Stimulated activated naive B cell treated with anti-CD40 and anti-IgM and Interleukin-4, amounts not matched to agents 10 μg/mL and 1 μg/mL and 100 μg/mL, for 72 hours (primary cell): ENCODE measurements around the gene PDYN.

Source experiments
- ATAC-seq, 2 donors: fragments of 150-1000 bp; cut with Tn5 transposase; replicated peaks; 2 replicates each; pipeline ENCODE4 v1.10.0; 2021; ENCODE audit warnings: moderate library complexity in 1 of 2
- DNase-seq: peaks from one replicate; pipeline ENCODE4 v3.0.0; 2021
- H3K27ac Mint-ChIP-seq: one replicate; pipeline ENCODE4 v1.8.0; 2022; ENCODE audit warnings: mild to moderate bottlenecking, mixed read lengths
- H3K27me3 Mint-ChIP-seq, 2 donors: one replicate each; pipeline ENCODE4 v1.8.0; 2022; ENCODE audit warnings: mixed read lengths in 2 of 2
- H3K36me3 Mint-ChIP-seq, 2 donors: one replicate each; pipeline ENCODE4 v1.8.0; 2022; ENCODE audit warnings: mixed read lengths in 2 of 2, mild to moderate bottlenecking in 1 of 2
- H3K4me1 Mint-ChIP-seq, 2 donors: one replicate each; pipeline ENCODE4 v1.8.0; 2022; ENCODE audit warnings: mixed read lengths in 2 of 2, mild to moderate bottlenecking in 1 of 2
- H3K4me3 Mint-ChIP-seq, 2 donors: one replicate each; pipeline ENCODE4 v1.8.0; 2022; ENCODE audit warnings: mild to moderate bottlenecking in 2 of 2, mixed read lengths in 2 of 2, moderate library complexity in 1 of 2
- H3K9me3 Mint-ChIP-seq, 2 donors: one replicate each; pipeline ENCODE4 v1.8.0; 2022; ENCODE audit warnings: mixed read lengths in 2 of 2, mild to moderate bottlenecking in 1 of 2

PDYN gene

DNA sequence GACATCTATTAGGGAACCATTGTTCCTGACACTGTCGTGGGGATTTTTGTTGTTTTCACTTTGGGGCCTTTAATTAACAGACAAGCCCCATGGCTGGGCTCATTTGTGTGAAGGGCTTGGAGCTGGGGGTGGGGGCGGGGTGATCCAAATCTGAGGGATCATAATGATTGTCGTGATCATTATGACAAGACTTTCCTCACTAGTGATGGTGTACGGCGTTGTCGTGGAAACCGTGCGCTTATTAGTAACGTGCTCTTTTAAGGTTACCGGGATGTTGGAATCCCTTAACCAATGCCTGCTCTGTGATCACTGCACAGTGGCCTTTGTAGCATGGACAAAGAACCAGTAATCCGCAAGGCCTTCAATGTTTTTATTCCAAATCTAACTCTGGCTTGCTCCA, 18.6 kb downstream of the PDYN start:
- Mint-ChIP-seq H3K27ac (no peak overlapping the region), H3K36me3 (no peaks in the 10 kb centered on the region), H3K4me1 (no peaks in the 10 kb centered on the region), H3K27me3 (peaks cover 37 to 41% of the 10 kb centered on the region in 2 donors), H3K4me3 (no peak overlapping the region), H3K9me3 (peaks cover 0 to 5% of the 10 kb centered on the region in 2 donors)
- ATAC-seq (no peak), DNase-seq (no peak)

DNA sequence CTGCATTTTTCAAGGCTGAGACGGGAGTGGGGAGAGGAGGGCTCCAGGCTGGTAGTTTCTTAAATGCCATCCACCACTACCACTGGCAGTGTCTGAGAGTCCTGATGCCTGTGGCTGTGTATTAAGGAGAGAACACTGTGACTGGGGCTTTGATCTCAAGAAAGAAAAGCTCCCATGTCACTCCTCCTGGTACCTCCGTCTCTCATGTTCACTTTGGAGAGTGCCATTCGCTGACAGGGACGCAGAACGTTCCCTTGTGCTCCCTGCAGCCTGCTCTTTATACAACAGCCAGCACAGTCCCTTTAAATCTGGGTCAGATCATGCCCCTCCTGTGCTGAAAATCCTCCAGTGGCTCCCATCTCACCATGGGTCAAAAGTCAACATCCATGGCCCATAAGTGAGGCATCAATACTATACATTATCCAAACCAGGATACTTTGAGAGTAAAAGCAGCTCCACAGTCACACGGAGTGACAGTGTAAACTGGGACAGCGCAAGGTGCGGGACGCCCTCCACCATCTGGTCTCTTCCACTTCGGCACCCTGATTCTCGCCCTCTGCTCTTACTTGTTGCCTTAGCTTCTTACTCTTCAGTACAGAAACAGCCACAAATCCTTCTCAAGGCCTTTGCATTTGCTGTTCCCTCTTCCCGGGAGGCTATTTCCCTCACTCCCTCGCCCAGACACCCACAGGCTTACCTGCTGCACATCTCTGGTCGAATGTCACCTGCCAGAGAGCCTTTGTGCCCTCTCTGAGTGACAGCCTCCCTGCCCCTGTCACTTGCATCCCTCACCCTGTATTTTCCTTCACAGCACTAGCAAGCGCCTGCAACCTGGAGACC, 20.0 kb downstream of the PDYN start:
- H3K36me3 Mint-ChIP-seq: no peaks in the 10 kb centered on the region
- H3K27ac Mint-ChIP-seq: no peak overlapping the region
- no peak overlapping the region for H3K4me3 Mint-ChIP-seq
- H3K27me3 Mint-ChIP-seq: peaks cover 33 to 38% of the 10 kb centered on the region in 2 donors
- DNase-seq (no peak), ATAC-seq (no peak)
- no peaks in the 10 kb centered on the region for H3K4me1 Mint-ChIP-seq
- peaks cover 0 to 5% of the 10 kb centered on the region in 2 donors for H3K9me3 Mint-ChIP-seq

DNA sequence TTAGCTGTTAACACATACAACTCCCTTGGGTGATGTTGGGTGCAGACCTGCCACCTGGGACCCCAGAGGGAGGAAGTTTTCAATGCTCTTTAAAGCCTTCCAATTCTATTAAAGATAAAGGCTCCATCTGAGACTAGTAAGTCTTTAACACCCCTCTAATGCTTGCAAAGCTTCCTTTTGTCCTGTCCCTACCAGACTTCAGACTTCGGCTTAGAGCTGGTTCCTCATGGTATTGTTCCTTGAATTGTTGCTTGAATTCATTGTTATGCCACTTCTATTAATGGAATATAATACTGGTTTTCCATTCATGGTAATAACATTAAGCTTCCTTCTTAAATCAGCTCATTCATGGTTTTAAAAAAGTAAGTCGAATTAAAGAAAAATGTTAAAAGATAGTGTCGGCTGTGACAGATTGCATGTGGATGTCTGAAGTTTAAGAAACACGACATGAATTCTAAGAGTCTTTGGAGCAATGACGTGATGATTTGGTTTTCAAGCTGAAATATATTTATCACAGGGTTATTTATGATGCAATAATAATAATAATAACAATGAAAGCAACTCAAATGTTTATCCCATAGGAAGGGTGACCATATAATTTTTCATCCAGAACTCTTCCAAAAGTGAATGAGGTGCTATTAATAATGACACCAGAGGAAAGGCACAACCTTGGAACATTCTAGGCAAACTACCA, 21.8 kb downstream of the PDYN start:
- Mint-ChIP-seq H3K4me3 (no peak overlapping the region), H3K9me3 (peaks cover 0 to 2% of the 10 kb centered on the region in 2 donors), H3K36me3 (no peaks in the 10 kb centered on the region), H3K27me3 (peaks cover 28 to 30% of the 10 kb centered on the region in 2 donors), H3K27ac (no peak overlapping the region), H3K4me1 (no peaks in the 10 kb centered on the region)
- no peak for DNase-seq
- no peak for ATAC-seq

DNA sequence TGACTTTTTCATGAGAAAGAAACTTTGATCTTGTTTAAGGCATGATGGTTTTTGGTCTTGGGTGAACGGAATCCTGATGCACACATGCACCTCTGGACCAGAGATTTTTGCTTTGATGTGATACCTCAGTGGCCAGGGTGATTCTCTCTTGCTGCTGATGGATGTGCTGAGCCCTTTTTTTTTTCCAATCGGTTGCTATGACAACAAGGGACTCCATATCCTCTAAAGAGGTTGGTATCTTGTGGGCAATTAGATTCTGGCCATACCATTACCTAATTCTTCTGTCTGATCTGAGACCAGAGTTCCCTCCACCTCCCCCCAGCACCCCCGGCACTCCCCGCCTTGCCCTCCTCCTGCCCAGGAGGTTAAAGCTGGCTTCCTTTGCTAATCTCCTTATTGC, 24.9 kb downstream of the PDYN start:
- ATAC-seq: no peak
- H3K36me3 Mint-ChIP-seq: no peaks in the 10 kb centered on the region
- no peaks in the 10 kb centered on the region for H3K9me3 Mint-ChIP-seq
- peaks cover 20 to 21% of the 10 kb centered on the region in 2 donors for H3K27me3 Mint-ChIP-seq
- no peak overlapping the region for H3K4me3 Mint-ChIP-seq
- H3K27ac Mint-ChIP-seq: no peak overlapping the region
- no peak for DNase-seq
- peaks cover 22% of the 10 kb centered on the region in 2 donors for H3K4me1 Mint-ChIP-seq

DNA sequence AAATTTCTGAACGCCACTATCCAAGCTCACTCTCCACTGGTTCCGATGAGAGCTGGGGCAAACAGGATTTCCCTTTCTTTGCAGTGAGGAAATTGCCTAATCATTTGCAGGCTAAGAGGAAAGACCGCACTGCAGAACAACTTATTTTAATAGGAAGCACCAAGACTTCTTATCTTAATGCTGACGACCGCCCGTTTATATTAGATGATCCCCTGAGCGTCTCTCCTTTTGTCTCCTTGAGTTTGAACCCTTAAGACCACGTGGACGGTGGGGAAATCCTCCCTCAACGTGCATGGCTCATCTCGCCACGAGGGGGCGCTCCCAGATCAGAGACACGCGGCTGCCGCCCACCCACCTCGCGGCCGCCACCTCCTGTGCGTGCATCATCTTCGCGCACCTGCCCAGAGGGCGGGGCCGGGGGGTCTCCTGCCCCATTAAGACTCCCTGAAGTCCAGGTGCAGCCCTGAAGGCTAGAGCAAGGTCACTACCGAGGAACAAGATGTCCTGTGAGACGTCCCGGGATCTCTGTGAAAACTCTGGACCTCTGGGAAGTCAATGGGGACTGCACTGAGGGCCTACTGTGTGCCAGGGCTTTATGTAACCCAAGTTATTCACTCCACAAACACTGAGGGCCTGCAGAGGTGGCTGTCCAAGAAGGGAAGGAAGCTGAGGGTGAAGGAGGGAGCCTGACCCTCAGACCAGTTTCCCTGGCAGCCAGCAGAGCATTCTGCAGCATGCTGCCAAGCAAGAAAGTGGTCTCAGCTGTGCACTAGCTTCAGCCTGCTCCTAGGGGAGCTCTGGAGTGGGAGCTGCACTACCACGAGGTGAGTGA, 28.1 kb downstream of the PDYN start:
- Mint-ChIP-seq H3K9me3 (no peaks in the 10 kb centered on the region), H3K27me3 (peaks cover 6 to 8% of the 10 kb centered on the region in 2 donors), H3K36me3 (no peaks in the 10 kb centered on the region), H3K27ac (peak overlapping the region; percentile 86), H3K4me3 (peak overlapping the region; percentile 74 to 80), H3K4me1 (peaks cover 22 to 32% of the 10 kb centered on the region in 2 donors)
- DNase-seq (peak; percentile 79), ATAC-seq (peak; percentile 93 to 94)

DNA sequence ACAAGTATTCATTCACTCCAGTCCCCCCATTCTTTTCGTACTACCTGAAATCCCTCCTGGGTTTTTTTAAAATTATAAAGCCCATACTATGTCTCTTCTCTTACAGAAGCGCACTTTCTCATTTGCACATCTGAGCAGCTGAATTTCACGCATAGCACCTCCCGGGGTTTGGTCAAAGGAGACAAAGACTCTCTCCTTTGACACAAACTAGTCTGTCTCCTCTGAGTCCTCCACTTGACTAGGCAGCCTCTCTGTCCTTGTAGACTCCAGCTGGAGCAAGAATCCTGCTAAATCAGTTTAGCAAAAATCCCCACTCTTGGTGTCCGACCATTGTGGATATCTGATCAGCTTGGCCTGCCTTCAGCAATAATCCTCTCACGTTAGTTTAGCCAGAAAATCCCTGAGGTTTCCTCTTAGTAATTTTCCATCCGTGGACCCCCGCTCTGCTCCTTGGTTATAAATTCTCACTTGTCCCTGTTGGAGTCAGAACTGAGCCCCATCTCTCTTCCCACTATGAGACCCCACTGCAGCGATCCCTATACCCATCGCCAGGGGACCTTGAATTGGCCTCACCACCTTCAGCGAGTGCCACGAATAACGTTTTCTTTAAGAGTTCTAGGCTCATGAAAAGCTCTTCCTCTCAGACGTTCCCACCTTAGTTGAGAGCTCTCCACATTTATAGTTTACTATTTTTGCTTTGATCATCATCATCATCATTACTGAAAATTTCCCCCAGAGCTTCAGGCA, 29.0 kb downstream of the PDYN start:
- H3K27me3 Mint-ChIP-seq: peaks cover 4 to 8% of the 10 kb centered on the region in 2 donors
- peaks cover 22 to 32% of the 10 kb centered on the region in 2 donors for H3K4me1 Mint-ChIP-seq
- peak overlapping the region; percentile 74 to 80 for H3K4me3 Mint-ChIP-seq
- DNase-seq (no peak), ATAC-seq (peak; percentile 35 to 46)
- H3K36me3 Mint-ChIP-seq: no peaks in the 10 kb centered on the region
- H3K27ac Mint-ChIP-seq: peak overlapping the region; percentile 86
- H3K9me3 Mint-ChIP-seq: peaks cover 0 to under 1% of the 10 kb centered on the region in 2 donors

DNA sequence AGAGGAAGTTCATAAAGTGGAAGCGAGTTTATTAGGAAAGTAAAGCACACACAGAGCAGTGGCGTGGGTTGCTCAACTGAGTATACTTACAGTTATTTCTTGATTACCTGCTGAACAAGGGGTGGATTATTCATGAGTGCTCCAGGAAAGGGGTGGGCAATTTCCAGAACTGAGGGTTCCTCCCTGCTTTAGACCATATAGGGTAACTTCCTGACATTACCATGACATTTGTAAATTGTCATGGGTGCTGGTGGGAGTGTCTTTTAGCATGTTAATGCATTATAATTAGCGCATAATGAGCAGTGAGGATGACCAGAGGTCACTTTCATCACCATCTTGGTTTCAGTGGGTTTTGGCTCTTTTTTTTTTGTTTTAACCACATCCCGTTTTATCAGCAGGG, 29.8 kb downstream of the PDYN start:
- no peak overlapping the region for H3K27ac Mint-ChIP-seq

DNA sequence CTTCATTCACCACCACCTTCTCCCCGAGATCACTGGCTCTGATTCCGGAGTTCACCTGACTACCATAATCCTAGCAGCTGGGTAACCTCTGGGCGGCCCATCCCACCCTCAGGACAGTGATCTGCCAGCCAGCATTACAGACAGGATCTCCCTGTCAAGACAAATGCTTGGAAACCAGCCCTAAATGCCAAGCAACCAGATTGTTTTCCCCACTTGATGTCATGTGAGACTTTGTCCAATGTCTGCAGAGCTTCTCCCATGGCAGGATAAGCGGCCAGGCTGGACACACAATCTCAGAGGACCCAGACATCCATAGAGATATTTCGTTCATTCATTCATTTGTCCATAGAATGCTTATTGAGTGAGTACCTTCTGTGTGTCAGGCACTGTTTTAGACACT, 32.5 kb downstream of the PDYN start:
- Mint-ChIP-seq H3K4me3 (no peak overlapping the region), H3K27ac (no peak overlapping the region), H3K36me3 (no peaks in the 10 kb centered on the region), H3K27me3 (no peaks in the 10 kb centered on the region), H3K4me1 (peaks cover 22 to 29% of the 10 kb centered on the region in 2 donors), H3K9me3 (peaks cover 0 to 1% of the 10 kb centered on the region in 2 donors)
- no peak for ATAC-seq
- DNase-seq: no peak

More for the DNA sequence above, 29.8 kb downstream of the PDYN start:
- H3K4me3 Mint-ChIP-seq: no peak overlapping the region
- H3K4me1 Mint-ChIP-seq: peaks cover 22 to 32% of the 10 kb centered on the region in 2 donors
- DNase-seq (no peak), ATAC-seq (no peak)
- no peaks in the 10 kb centered on the region for H3K36me3 Mint-ChIP-seq
- peaks cover 4 to 8% of the 10 kb centered on the region in 2 donors for H3K27me3 Mint-ChIP-seq
- H3K9me3 Mint-ChIP-seq: peaks cover 0 to 1% of the 10 kb centered on the region in 2 donors

DNA sequence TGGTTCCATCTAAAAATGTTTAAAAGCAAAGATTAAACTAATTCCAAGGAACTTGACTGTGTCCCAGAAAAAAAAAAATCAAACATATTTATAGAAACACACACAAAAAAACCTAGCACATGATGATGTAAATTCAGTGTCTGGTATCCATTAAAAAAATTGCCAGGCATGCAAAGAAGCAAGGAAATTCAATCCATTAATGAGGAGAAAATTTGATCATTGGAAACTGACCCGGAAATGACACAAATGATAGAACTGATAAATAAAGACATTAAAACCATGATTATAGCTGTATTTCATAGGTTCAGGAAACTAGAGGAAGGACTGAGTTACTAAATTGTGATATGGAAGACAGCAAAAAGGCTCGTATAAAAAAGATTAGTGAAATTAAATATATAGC, 34.7 kb downstream of the PDYN start:
- H3K9me3 Mint-ChIP-seq: peaks cover 0 to 1% of the 10 kb centered on the region in 2 donors

DNA sequence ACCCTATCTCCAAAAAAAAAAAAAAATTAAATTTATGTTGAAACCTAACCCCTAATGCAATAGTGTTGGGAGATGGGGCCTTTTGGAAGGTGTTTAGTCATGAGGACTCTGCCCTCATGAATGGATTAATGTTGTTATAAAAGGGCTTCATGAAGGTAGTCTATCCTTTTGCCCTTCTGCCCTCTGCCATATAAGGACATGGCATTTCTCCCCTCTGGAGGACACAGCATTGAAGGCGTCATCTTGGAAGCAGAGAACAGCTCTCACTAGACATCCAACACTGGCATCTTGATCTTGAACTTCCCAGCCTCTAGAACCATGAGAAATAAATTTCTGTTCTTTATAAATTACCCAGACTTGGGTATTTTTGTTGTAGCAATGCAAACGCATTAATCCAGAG, 35.4 kb downstream of the PDYN start:
- DNase-seq (no peak), ATAC-seq (no peak)
- no peak overlapping the region for H3K27ac Mint-ChIP-seq
- no peak overlapping the region for H3K4me3 Mint-ChIP-seq
- peaks cover 0 to 1% of the 10 kb centered on the region in 2 donors for H3K9me3 Mint-ChIP-seq
- peaks cover 19 to 20% of the 10 kb centered on the region in 2 donors for H3K4me1 Mint-ChIP-seq
- H3K27me3 Mint-ChIP-seq: no peaks in the 10 kb centered on the region
- no peaks in the 10 kb centered on the region for H3K36me3 Mint-ChIP-seq

More for the DNA sequence above, 34.7 kb downstream of the PDYN start:
- no peaks in the 10 kb centered on the region for H3K27me3 Mint-ChIP-seq
- no peak overlapping the region for H3K27ac Mint-ChIP-seq
- no peaks in the 10 kb centered on the region for H3K36me3 Mint-ChIP-seq
- H3K4me3 Mint-ChIP-seq: no peak overlapping the region
- peaks cover 12 to 19% of the 10 kb centered on the region in 2 donors for H3K4me1 Mint-ChIP-seq
- ATAC-seq (no peak), DNase-seq (no peak)

DNA sequence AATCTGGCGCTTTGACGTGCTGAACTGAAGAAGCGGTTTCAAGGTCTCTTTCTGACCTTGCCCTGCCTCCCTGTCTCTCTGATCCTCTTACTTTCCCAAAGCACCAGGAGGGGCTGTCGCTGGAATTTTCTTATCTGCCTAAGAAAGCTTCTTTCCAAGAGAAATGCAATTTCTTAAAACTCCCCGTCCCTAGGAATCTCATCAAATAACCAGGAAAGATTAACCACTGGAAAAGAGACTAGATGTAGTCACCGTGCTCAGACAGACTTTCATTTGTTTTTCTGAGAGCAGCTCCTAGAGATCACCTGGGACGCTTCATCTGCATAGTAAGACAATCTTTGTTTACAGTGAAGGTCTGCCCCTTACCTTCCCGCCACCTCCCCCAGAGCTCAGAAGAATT, 38.6 kb downstream of the PDYN start:
- peak overlapping the region in 1 of 2 donors; percentile 46 for H3K4me3 Mint-ChIP-seq
- no peaks in the 10 kb centered on the region for H3K36me3 Mint-ChIP-seq
- DNase-seq: no peak
- no peak for ATAC-seq
- peaks cover 0 to 1% of the 10 kb centered on the region in 2 donors for H3K9me3 Mint-ChIP-seq
- H3K27ac Mint-ChIP-seq: peak overlapping the region; percentile 82
- H3K4me1 Mint-ChIP-seq: peaks cover 22 to 40% of the 10 kb centered on the region in 2 donors
- no peaks in the 10 kb centered on the region for H3K27me3 Mint-ChIP-seq

DNA sequence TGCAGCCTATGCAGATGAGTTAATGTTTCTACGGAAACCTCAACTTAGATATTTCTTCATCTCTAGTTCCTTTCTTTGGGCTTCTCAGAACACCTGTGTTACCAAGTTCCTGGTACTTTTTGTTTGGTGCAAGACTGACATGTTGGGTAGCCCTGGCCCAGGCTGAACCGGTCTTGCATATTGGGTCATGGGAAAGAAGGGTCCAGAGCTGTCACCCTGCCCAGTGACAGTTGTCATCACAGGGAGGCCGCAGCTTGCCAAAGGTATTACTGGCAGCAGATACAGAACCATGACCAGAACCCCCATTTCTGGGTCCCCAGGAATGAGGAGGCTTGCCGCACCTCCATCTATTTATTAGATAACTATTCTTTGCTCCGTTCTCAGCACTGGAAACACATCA, 40.2 kb downstream of the PDYN start:
- peaks cover 26 to 50% of the 10 kb centered on the region in 2 donors for H3K4me1 Mint-ChIP-seq
- no peaks in the 10 kb centered on the region for H3K27me3 Mint-ChIP-seq
- H3K27ac Mint-ChIP-seq: peak overlapping the region; percentile 95
- DNase-seq (no peak), ATAC-seq (peak; percentile 54 to 61)
- peak overlapping the region; percentile 66 to 83 for H3K4me3 Mint-ChIP-seq
- H3K9me3 Mint-ChIP-seq: no peaks in the 10 kb centered on the region
- H3K36me3 Mint-ChIP-seq: no peaks in the 10 kb centered on the region

DNA sequence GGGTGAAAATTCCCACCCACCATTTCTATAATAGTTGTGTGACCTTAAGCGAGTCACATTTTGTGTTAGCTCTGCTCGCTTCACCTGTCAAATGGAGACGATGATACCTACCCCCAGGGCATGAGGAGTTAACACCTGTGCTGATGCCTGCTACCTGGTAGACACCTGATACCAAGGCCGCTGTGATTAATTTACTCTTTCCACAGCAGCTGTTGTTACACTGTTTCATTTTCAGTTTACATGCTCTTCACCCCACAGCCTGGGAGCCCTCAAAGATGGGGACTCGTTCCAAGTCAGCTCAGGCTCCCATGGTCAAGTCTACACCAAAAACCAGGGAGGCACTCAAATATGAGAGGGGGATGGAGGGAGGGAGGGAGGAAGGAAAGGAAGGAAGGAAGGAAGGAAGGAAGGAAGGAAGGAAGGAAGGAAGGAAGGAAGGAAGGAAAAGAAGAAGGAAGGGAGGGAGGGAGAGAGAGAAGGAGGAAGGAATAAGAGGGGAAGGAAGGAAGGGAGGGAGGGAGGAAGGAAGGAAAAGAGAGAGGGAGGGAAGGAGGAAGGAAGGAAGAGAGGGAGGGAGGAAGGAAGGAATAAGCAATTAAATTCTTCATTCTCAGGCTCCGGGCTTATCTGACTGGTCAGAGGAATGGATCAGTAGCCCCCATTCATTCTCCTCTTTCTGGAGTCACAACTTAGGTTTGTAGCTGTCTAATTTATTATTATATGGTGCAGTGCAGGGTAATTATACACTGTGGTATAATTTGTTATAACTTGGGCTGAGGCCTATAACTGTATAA, 40.9 kb downstream of the PDYN start:
- Mint-ChIP-seq H3K4me1 (peaks cover 27 to 51% of the 10 kb centered on the region in 2 donors), H3K36me3 (no peaks in the 10 kb centered on the region), H3K9me3 (no peaks in the 10 kb centered on the region), H3K27me3 (peaks cover under 1 to 3% of the 10 kb centered on the region in 2 donors), H3K4me3 (peak overlapping the region; percentile 31 to 59), H3K27ac (peak overlapping the region; percentile 89)
- peak; percentile 46 to 52 for ATAC-seq
- no peak for DNase-seq
